IPS DF 19.7 (cell line): Measurements from ENCODE around the gene COL1A2.

Source experiments
- DNase-seq: peaks from one replicate; pipeline ENCODE4 v3.0.0-alpha.2; 2013; ENCODE audit warnings: low read depth, low spot score

Gene COL1A2

DNA sequence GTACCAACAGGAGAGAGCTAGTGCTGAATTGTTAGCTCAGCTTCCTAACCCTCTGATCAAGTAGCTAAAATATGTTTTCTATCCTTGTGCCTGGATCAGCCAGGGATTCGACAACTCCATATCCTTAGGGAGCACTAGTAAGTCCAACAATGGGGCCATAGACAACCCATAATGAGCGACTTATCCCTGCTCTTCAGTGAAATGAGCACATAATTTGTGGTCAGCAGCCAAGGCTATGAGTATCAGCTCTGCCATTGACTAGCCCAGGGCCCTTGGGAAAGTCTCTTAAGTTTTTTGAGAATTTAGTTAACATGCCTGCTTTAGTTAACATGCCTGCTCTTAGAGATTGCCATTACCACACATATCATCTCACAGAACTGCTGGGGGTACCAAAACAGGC is 39.3 kb downstream of the COL1A2 start:
- no peak for DNase-seq

DNA sequence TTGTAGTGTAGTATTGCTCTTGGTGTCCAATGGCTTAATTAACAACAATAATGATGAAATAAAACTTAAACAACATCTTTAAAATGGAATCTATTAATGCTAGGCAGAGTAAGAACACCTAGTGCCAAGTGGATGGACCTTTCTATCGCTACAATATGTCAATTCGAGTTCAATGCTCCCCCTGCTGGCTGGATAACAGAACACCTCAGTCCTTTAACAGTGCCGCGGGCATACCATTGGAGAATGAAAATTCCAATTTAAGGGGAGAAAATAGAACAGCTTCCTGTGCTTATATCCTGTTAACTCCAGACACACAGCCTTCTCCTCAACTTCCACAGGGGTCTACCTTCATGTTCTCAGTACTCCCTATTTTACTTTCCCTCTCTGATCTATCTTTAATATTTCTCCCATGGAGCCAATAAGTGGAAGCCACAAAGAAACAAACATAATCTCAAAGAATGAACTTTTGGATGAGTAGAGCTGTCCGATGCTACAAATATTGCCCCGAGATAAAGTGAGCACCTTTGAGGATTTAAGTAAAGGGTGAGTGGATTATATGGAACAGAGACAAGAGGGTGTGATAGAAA is 41.4 kb downstream of the COL1A2 start:
- DNase-seq, result peak; percentile 12

DNA sequence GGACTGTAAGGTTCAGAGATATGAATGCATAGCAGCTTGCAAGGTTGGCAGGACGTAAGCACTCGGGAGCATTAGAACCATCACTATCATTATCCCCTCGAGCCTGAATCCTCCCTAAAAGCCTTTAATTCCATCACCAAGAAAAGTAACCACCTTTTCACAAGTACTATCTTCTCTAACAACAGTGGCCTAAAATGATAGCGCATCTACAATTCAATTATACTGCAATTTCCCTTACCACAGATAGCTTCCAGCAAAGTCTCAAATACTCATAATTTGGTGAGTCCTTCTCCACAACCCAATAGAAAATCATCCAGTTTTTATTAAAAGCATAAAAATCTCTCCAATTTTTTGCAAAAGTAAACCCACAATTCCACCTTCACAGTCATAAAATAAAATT is 42.0 kb downstream of the COL1A2 start:
- DNase-seq, result no peak

DNA sequence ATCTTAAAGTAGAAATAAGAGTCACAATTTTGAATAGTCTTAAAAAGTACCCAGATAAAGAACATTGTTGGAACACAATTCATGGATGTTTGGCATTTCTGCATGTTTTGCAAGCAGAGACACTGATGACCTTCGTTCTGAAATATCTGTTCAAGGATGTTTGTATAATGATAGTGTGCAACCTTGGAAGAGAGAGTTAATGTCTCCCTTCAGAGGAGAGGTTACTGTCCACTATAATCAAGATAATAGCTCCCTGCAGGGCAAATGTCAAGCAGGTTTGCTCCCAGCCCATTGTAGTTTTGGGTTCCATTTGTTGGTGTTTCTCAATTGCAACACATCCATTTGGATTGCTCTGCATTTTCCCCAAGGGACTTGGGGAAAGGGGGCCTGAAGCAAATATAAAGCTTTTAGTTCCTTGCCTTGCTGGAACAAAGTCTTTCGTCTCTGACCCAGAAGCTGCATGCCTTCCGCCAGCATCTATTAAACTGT is 45.2 kb downstream of the COL1A2 start:
- no peak for DNase-seq

DNA sequence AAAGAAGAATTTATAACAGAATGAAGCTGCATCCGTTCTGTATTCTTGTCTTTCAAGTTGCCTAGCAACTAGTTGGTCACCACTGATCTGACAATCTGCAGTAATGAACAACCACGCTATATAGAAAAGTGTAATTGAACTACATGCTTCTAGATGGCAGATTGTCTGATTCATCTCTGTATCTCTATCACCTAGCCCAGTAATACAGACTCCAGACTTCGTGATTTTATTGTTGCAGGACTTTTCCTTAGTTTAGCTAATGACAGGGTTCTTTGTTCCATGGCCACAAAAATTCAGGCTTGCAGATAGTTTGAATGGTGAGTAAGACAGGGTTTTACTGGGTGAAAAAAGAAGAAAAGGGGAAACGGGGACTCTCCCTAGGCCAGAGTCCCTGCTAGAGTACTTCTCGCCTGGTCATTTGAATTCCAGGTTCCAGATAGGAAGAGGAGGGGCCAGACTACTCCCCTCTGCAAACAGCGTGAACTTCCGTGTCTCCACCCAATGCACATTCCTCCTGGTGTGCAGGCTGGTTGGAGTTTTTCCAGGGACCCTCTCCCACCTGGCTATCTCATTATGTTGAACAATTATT is 45.9 kb downstream of the COL1A2 start:
- DNase-seq, result no peak

DNA sequence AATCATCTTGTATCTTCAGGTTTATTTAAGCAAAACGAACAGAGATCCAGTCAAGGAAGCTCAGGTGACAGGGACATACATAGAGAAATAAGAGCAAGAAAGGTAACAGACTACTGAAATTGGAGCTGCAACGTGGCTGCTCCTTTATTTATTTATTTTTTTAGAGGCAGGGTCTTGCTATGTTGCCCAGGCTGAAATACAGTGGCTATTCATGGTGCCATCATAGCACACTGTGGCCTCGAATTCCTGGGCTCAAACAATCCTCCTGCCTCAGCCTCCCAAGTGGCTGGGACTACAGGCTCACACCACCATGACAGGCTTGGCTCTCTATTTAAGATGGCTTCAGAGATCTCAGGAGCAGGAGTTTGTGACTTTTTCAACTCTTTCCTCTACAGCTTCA is 46.4 kb downstream of the COL1A2 start:
- no peak for DNase-seq

DNA sequence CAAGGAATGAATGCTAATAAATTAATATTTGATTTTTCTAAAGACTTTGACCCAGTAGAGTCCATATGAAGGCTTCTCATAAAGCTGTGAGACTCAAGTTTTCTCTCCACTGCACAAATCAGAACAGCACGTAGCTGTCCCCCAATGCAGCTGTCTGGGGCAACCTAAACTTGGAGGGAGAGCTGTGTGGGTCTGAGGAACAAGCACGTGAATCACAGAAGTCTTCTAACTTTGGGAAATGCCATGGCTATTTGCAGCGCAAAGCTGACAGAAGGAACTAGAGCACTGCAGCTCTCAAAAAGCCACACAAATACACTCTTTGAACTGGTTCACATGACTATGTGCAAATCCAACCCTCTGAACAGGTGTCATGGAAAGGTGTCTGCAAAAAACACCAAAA is 47.9 kb downstream of the COL1A2 start:
- no peak for DNase-seq

DNA sequence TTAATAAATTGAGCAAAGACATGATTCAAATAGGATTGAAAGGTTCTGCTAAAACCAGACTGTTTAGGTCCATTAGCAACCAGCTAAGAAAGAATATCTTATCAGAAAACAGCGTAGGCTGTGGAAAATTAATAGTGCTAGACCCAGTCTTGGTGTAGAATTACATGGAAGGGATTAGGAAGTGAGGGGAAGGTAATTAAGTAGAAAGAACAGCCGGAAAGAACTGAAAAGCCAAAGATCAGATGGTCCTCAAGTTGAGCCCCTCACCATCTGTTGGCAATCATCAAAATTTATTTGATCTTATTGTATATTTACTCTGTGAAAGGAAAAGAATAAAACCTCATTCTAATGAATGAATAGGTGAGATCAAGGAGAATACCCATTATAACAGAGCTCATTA is 50.1 kb downstream of the COL1A2 start:
- DNase-seq, result no peak

DNA sequence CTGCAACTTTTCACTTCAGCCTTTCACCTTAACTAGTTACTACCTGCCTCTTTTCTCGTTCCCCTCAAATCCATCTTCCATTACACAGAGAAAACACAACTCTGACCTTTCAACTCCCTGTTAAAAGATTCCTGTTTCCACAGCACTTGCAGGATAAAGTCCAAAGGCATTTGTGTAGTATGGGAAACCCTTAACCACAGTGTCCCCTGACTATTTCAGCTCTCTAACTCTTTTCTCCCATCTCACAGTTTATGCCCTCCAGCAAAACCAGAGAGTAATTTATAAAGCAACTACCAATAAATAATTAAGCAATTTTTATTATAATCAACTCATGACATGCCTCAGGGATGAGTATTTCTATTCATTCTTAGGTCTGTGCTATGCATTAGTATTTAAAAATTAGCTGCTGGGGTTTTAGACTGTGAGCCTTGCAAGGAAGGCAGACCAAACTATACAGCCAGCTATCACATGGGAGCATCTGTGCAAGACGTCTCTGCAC is 51.0 kb downstream of the COL1A2 start:
- no peak for DNase-seq

DNA sequence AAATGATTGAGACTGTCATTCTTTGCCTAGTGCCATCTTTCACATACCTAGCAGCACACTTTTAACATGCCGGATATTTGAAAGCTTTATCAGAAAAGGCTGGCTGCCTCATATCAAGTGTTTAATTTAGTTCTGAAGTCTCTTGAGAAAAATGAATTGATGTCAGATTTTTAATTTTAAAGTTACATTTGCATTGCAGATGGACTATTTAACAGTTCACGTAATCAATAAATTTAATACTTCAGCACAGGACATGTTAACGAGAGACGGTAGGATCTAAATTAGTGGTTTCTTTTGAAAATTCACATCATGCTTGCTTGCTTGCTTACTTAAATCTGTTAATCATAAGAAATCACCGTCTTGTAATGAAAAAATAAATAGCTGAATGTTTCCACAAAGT is 51.6 kb downstream of the COL1A2 start:
- no peak for DNase-seq

DNA sequence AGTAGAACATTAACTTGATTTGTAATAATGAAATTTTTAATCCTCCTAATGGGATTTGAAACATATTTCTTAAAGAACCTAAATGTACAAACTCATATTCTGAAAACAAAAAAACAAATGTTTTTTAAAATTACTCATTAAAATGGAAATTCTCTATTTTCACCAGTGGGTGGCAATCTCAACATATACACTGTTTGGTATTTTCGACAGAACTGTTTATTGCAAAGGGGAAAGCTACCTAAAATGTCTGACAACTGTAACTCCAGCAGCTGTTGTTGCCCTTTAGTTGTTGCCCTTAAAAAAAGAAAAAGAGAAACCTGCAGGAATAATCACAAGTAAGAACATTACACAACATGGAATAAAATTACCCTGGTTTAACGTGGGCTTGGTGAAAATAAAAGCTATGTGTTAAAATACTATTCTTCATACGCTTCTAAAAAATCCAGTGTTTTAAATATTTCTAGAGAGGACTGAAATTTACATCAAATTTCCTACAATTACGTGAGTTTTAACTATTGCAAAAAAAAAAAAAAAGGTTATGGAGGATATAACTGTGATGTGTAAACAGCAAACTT is 54.5 kb downstream of the COL1A2 start:
- DNase-seq, result no peak

DNA sequence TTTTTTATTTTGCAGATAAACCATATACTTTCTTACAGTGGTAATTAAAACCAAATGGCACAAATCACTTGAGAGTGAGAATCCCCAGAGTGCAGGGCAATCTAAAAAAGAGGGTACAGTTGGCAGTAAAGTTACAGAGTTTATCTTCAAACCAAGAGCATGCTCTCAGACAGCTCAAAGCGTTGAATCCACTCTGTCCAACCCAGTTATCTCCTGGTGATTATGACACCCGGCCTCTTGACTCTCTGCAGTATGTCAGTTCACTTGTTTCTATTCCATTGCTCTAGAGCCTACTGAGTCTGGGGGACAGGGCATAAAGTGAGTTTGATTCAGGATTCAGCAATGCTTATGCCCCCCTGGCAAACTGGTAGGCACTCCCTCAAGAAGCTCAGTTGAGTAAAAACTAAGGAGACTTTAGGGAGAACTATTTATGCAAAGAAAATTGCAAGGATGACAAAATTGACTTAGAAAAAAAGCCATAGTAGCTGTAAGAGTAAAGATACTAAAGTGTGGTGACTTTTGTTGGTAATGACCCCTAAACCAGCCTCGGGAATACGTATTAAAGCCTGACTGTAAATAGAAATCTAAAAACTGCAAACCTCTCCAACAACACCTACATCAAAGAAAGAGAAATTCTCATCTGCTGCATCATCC is 55.5 kb downstream of the COL1A2 start:
- no peak for DNase-seq

DNA sequence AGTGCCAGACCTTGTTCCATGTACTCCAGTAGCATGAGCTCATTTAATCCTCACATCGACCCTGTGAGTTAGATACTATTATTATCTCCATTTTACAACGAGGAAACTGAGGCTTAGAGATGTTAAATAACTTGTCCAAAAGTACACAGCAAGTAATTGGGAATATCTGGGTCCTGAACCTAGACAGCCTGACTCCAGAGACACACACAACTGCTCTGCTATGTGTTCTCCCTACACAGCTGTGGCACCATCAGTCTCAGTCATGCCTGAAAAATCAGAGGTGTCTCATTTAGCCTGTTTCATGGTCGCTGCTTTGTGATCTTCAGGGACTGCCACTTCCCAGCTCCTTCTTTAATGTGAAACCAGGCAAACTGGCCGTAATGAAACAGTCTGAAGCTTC is 56.5 kb downstream of the COL1A2 start:
- no peak for DNase-seq

DNA sequence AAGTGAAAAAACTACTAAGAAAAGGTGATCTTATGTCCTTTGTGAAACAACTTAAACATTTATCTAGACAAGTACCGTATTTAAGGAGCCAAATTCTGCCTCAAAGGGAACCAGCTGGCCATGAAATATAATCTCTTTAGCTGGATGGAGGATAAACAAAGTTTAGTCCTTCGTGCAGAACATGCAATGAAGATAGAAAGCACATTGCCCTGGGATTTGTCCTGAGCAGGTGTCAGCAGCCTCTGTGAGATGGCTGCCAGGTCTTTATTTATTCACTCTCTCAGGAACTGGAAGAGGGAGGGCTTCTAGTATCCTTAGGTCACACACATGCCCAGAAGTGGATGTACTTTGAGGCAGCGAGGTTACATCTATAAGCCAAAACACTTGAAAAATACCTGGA is 57.5 kb downstream of the COL1A2 start:
- no peak for DNase-seq

DNA sequence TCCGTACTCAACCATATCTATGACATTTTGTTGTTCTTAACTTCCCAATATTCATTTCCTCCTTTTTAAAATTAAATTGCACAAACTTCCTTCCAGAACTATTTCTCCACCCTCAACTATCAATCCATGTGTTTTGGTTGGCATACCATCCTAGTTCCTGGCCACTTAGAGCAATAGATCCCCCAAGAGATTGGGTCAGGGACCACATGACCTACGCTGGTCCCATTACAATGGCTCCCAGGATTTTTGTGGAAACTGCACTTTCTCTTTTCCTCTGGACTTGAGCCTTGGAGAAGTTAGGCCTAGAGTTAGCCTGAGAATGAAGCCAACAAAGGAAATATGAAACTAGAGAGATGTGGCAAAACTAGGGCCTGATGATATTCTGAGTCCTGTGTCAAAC is 59.2 kb downstream of the COL1A2 start:
- no peak for DNase-seq

DNA sequence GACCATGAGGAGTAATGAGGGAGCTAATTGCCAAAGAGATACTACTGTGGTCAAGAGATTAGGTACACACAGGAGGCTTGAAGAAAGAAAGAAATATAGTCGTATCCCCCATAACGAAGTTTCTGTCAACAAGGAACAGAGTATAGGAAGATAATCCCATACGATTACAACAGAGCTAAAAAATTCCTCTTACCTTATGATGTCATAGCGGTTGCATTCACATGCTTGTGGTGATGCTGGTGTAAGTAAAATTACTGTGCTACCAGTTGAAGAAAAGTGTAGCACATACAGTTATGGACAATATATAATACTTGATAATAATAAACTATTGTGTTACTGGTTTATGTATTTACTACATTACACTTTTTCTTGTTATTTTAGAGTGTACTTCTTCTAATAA is 63.3 kb downstream of the COL1A2 start:
- no peak for DNase-seq

DNA sequence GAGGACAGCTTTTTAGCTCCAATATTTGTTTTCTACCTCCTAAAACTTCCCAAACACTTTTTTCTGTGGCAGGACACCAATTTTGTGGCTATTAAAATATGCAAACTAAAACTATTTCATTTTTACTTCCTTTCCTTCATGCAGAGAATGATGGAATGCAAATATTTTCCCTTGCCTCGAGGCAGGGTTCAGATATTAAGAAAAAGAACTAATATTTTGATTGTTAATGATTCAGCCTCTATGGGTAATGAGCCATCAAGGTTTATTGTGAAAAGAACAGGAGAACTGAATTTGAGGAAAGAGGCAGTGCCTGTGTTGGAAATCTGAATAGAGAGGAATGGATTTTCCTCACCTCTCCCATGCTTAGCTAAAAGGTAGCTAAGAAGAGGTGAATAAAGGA is 71.8 kb downstream of the COL1A2 start:
- DNase-seq, result no peak

DNA sequence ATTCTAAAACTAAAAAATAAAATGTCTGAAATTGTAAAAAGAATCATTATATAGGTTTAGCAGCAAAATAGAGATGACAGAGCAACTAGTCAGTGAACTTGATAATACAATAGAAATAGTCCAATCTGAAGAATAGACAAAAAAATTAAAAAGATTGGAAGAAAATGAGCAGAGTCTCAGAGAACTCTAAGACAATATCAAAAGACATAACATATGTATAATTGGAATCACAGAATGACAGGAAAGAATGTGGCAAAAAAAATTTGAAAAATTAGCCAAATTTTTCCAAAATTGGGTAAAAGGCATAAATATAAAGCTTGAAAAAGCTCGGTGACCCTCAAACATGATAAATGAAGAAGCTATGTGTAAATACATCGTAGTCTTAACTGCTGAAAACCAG is 76.9 kb downstream of the COL1A2 start:
- no peak for DNase-seq

DNA sequence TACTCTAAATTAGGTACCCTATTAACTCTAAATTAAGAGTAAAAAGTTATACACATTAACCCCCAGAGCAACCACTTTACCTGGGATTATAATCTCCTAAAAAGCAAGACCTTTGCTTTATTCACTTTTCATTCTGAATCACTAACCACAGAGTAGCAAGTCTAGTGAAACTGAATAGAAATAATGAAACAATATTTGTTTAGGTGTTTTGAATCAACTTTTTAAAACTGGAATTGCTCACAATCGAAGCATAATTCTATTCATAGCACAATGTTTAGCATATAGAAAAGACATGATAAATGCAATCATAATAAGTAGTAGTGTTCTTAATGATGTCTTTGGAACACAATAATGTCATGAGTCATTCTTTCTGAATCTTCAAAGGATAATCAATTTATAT is 77.9 kb downstream of the COL1A2 start:
- no peak for DNase-seq

DNA sequence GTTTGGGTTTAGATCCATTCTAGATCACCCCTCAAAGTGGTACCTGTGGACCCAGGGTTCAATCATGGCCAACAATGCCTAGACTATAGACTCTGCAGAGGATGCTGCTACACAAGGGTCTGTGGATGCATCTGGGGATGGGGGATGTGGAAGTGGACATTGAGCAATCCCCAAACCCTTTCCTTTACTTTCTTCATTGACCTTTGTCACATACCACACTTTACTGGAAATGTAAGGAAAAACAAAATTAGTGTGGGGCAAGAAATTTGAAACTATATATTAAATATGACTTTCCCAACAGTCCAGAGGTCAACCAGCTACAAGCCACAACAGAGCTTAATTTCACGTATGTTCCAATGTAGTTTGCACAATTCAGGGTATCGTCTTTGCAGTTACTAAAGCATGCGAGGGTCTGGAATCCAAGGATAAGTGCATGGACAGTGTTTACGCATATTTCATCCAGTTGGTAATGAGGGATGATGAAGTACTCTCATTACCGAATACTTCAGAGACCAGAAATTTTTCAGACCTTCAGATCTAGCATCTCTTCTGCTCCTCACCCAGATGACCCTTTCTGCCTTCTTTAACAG is 81.7 kb downstream of the COL1A2 start:
- no peak for DNase-seq

DNA sequence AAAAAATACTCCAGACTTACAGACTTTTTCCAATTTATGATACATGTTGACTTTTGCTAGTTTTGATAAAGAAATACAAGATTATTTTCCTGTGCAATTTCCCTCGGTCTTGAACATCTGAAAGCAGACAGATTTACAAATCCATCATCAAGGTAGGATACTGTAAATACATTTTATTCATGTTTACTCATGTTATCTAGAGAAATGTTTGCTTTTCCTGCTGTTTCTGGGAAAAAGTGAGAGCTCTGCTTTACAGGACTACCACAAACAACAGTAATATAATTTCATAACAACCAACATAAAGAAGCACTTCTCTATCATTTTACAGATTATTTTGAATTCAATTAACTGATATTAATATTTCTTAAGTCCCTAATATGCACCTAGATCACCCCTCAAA is 83.2 kb downstream of the COL1A2 start:
- DNase-seq, result no peak

DNA sequence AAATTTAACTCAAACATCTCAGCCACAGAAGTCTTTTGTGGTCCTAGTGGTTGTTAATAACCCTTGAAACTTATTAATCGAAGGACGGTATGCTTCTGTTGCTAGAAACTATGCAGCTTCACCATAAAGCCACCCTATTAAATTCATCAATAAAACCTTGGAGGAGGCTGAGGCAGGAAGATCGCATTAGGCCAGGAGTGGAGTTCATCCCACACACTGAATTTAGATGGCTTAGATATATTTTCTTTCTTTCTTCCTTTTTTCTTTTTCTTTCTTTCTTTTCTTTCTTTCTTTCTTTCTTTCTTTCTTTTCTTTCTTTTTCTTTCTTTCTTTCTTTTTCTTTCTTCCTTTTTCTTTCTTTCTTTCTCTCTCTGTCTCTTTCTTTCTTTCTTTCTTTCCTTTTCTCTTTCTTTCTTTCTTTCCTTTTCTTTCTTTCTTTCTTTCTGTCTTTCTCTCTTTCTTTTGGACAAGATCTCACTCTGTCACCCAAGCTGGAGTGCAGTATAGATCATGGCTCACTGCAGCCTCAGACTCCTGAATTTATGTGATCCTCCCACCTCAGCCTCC is 84.0 kb downstream of the COL1A2 start:
- no peak for DNase-seq
